Measurements from ENCODE around the gene PIP5K1B.

The PIP5K1B gene

DNA sequence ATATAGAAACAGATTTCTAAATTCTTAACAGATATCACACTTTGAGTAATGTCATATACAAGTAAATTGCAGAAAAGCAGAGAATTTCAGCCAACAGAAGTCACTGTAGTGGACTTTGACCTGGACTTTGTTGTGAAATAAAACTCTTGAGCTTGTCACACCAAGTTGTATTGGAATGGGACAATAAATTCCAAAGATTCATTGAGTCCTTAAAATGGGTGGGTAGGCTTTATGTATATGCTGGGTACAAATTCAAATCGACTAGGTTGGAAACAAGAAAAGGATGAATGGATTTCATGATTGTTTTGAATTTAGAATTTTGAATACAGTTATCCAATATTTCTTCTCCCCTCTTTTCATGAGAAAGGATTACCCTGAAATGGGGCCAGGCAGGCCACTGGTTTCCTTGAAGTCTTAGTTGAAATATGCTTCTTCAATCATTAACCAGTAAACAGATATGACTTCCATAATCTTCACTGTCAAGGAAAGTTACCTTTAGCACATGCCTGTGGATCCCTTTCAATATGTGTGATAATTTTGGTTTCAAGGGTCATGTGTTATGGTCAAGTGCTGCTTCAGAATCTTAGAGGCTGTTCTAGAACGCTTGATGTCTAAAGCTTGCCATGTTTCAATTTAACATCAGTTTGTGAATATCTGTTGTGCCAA, 25.7 kb downstream of the PIP5K1B start:
- no peak for ATAC-seq

DNA sequence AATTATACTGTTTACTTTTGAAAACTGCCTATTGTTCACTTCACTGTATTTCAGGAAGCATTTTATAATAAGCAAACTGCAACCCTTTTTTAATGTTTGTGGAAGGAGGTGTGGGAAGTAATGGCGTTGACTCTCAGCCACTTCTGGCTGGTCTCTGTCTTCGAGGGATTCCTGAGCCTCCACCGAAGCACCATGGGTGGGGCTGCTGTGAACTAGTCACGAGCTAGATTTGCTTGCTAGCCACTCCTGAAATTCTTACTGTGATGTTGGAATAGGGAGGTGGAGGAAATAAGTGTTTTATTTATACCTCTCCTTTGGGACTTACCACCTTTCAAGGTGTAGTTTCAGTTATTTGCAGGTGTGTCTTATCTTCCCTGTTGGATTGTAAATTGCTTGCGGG, 26.8 kb downstream of the PIP5K1B start:
- no peak for ATAC-seq
- TF ChIP-seq GLIS3 (CRISPR knock-in tag; IDR thresholded peaks at IDR 0.05) (no peak), ZNF8 (CRISPR knock-in tag; IDR thresholded peaks at IDR 0.05) (no peak), ZFP30 (CRISPR knock-in tag; IDR thresholded peaks at IDR 0.05) (no peak), CSDC2 (CRISPR knock-in tag; IDR thresholded peaks at IDR 0.05) (no peak), SNAI2 (CRISPR knock-in tag; IDR thresholded peaks at IDR 0.05) (no peak), ISL1 (CRISPR knock-in tag; IDR thresholded peaks at IDR 0.05) (no peak), TOX (CRISPR knock-in tag; IDR thresholded peaks at IDR 0.05; ENCODE audit: borderline replicate concordance) (no peak), ZNF70 (CRISPR knock-in tag; IDR thresholded peaks at IDR 0.05) (no peak)
- TF ChIP-seq, protein P1, sequence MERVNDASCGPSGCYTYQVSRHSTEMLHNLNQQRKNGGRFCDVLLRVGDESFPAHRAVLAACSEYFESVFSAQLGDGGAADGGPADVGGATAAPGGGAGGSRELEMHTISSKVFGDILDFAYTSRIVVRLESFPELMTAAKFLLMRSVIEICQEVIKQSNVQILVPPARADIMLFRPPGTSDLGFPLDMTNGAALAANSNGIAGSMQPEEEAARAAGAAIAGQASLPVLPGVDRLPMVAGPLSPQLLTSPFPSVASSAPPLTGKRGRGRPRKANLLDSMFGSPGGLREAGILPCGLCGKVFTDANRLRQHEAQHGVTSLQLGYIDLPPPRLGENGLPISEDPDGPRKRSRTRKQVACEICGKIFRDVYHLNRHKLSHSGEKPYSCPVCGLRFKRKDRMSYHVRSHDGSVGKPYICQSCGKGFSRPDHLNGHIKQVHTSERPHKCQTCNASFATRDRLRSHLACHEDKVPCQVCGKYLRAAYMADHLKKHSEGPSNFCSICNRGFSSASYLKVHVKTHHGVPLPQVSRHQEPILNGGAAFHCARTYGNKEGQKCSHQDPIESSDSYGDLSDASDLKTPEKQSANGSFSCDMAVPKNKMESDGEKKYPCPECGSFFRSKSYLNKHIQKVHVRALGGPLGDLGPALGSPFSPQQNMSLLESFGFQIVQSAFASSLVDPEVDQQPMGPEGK (CRISPR knock-in tag; IDR thresholded peaks at IDR 0.05; ENCODE audit: borderline replicate concordance) = no peak
- TF ChIP-seq, protein P2, sequence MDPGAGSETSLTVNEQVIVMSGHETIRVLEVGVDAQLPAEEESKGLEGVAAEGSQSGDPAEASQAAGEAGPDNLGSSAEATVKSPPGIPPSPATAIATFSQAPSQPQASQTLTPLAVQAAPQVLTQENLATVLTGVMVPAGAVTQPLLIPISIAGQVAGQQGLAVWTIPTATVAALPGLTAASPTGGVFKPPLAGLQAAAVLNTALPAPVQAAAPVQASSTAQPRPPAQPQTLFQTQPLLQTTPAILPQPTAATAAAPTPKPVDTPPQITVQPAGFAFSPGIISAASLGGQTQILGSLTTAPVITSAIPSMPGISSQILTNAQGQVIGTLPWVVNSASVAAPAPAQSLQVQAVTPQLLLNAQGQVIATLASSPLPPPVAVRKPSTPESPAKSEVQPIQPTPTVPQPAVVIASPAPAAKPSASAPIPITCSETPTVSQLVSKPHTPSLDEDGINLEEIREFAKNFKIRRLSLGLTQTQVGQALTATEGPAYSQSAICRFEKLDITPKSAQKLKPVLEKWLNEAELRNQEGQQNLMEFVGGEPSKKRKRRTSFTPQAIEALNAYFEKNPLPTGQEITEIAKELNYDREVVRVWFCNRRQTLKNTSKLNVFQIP (CRISPR knock-in tag; IDR thresholded peaks at IDR 0.05; ENCODE audit: borderline replicate concordance, low read depth) = no peak
- TF ChIP-seq, protein P3, sequence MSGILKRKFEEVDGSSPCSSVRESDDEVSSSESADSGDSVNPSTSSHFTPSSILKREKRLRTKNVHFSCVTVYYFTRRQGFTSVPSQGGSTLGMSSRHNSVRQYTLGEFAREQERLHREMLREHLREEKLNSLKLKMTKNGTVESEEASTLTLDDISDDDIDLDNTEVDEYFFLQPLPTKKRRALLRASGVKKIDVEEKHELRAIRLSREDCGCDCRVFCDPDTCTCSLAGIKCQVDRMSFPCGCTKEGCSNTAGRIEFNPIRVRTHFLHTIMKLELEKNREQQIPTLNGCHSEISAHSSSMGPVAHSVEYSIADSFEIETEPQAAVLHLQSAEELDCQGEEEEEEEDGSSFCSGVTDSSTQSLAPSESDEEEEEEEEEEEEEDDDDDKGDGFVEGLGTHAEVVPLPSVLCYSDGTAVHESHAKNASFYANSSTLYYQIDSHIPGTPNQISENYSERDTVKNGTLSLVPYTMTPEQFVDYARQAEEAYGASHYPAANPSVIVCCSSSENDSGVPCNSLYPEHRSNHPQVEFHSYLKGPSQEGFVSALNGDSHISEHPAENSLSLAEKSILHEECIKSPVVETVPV (CRISPR knock-in tag; IDR thresholded peaks at IDR 0.05) = no peak

More for the DNA sequence above, 25.7 kb downstream of the PIP5K1B start:
- TF ChIP-seq ZNF565 (CRISPR knock-in tag; conservative IDR thresholded peaks at IDR 0.05; ENCODE audit: low read depth) = no peak
- no peak for TF ChIP-seq ZFP3 (CRISPR knock-in tag; IDR thresholded peaks at IDR 0.05)
- TF ChIP-seq, protein P4, sequence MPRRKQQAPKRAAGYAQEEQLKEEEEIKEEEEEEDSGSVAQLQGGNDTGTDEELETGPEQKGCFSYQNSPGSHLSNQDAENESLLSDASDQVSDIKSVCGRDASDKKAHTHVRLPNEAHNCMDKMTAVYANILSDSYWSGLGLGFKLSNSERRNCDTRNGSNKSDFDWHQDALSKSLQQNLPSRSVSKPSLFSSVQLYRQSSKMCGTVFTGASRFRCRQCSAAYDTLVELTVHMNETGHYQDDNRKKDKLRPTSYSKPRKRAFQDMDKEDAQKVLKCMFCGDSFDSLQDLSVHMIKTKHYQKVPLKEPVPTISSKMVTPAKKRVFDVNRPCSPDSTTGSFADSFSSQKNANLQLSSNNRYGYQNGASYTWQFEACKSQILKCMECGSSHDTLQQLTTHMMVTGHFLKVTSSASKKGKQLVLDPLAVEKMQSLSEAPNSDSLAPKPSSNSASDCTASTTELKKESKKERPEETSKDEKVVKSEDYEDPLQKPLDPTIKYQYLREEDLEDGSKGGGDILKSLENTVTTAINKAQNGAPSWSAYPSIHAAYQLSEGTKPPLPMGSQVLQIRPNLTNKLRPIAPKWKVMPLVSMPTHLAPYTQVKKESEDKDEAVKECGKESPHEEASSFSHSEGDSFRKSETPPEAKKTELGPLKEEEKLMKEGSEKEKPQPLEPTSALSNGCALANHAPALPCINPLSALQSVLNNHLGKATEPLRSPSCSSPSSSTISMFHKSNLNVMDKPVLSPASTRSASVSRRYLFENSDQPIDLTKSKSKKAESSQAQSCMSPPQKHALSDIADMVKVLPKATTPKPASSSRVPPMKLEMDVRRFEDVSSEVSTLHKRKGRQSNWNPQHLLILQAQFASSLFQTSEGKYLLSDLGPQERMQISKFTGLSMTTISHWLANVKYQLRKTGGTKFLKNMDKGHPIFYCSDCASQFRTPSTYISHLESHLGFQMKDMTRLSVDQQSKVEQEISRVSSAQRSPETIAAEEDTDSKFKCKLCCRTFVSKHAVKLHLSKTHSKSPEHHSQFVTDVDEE (CRISPR knock-in tag; IDR thresholded peaks at IDR 0.05) = no peak

DNA sequence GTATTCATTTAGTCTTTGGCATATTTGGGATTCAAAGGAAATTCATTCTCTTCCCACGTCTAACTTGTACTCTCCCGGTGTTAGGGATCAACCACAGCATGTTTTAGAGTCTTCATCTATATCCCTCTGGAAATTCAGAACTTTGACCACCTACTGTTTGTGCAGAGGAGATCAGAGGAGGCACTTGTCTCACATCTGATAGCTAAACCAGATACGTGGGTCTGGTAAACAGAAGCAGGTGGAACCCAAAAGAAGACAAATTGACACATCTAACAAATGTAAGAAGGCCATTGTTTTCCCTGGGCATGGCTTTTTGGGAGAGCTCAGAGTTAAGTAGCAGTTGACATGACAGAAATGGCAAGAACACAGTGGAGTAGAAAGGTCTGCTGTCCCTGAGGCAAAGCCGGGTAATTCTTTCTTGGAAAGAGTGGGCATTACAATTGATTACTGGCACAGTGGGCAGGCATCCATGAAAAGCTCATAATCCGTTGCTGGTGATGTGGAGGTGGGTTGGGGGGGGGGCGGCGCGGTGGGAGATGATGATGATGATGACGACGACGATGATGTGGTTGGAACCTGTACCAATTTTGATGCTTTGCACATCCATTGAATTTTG, 27.5 kb downstream of the PIP5K1B start:
- ATAC-seq = no peak

More for the DNA sequence above, 27.5 kb downstream of the PIP5K1B start:
- TF ChIP-seq ZNF8 (CRISPR knock-in tag; IDR thresholded peaks at IDR 0.05) (no peak), SNAI2 (CRISPR knock-in tag; IDR thresholded peaks at IDR 0.05) (no peak), OSR1 (CRISPR knock-in tag; IDR thresholded peaks at IDR 0.05) (no peak), CSDC2 (CRISPR knock-in tag; IDR thresholded peaks at IDR 0.05) (no peak), ESRRG (CRISPR knock-in tag; IDR thresholded peaks at IDR 0.05) (no peak), ZFP30 (CRISPR knock-in tag; IDR thresholded peaks at IDR 0.05) (no peak), ZNF70 (CRISPR knock-in tag; IDR thresholded peaks at IDR 0.05) (no peak), TCF4 (CRISPR knock-in tag; IDR thresholded peaks at IDR 0.05; ENCODE audit: borderline replicate concordance) (no peak), ZFP3 (CRISPR knock-in tag; IDR thresholded peaks at IDR 0.05) (no peak), ZNF565 (CRISPR knock-in tag; conservative IDR thresholded peaks at IDR 0.05; ENCODE audit: low read depth) (no peak), PPARA (CRISPR knock-in tag; IDR thresholded peaks at IDR 0.05; ENCODE audit: borderline replicate concordance) (no peak), TOX (CRISPR knock-in tag; IDR thresholded peaks at IDR 0.05; ENCODE audit: borderline replicate concordance) (no peak), RARB (CRISPR knock-in tag; IDR thresholded peaks at IDR 0.05) (no peak), ZC3H10 (CRISPR knock-in tag; IDR thresholded peaks at IDR 0.05) (no peak), BACH2 (CRISPR knock-in tag; IDR thresholded peaks at IDR 0.05; ENCODE audit: borderline replicate concordance) (no peak)
- TF ChIP-seq, protein P2 (CRISPR knock-in tag; IDR thresholded peaks at IDR 0.05; ENCODE audit: borderline replicate concordance, low read depth) = no peak
- TF ChIP-seq, protein P4 (CRISPR knock-in tag; IDR thresholded peaks at IDR 0.05) = no peak
- TF ChIP-seq, protein P5, sequence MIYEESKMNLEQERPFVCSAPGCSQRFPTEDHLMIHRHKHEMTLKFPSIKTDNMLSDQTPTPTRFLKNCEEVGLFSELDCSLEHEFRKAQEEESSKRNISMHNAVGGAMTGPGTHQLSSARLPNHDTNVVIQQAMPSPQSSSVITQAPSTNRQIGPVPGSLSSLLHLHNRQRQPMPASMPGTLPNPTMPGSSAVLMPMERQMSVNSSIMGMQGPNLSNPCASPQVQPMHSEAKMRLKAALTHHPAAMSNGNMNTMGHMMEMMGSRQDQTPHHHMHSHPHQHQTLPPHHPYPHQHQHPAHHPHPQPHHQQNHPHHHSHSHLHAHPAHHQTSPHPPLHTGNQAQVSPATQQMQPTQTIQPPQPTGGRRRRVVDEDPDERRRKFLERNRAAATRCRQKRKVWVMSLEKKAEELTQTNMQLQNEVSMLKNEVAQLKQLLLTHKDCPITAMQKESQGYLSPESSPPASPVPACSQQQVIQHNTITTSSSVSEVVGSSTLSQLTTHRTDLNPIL (CRISPR knock-in tag; IDR thresholded peaks at IDR 0.05; ENCODE audit: low read depth) = no peak

All from SK-N-SH treated with all-trans-retinoic acid at 6 μM for 48 hours (cell line).